Gastroesophageal sphincter (tissue), 3 donors: Measurements from ENCODE around the gene IL1RAPL2.

Source experiments
- CTCF ChIP-seq, 4 experiments: fragments of 200-600 bp in 2 of 4; fragments of 450-650 bp in 2 of 4; sonication (generic) in 1 of 4; IDR thresholded peaks; one replicate each; pipeline ENCODE4 v1.5.1; 2017 to 2019; ENCODE audit warnings: antibody characterized with exemption in 4 of 4, mild to moderate bottlenecking in 2 of 4, moderate library complexity in 2 of 4
- EP300 ChIP-seq: sonication (generic); formaldehyde crosslinking; IDR thresholded peaks from one replicate; pipeline ENCODE4 v1.6.1; 2017; ENCODE audit warnings: antibody characterized with exemption, mild to moderate bottlenecking
- POLR2A ChIP-seq, 2 donors: fragments of 450-650 bp; IDR thresholded peaks; one replicate each; pipeline ENCODE4 v1.6.1; 2017; ENCODE audit warnings: antibody characterized with exemption in 2 of 2, mild to moderate bottlenecking in 2 of 2, moderate library complexity in 1 of 2
- POLR2AphosphoS5 ChIP-seq: sonication (generic); formaldehyde crosslinking; IDR thresholded peaks from one replicate; pipeline ENCODE4 v1.6.1; 2017; ENCODE audit warnings: antibody characterized with exemption

- TF ChIP-seq CTCF (IDR thresholded peaks at IDR 0.05) = no peak
- TF ChIP-seq POLR2A (IDR thresholded peaks at IDR 0.05) = no peak
- no peak for TF ChIP-seq EP300
- TF ChIP-seq POLR2AphosphoS5 = no peak
These were observed 700.5 kb downstream of the IL1RAPL2 start for GRCh38 chrX:105266456-105266855.
